ENCODE results near the gene CEACAM20.

- TF ChIP-seq CTCF (IDR thresholded peaks at IDR 0.05) (no peak), POLR2A (IDR thresholded peaks at IDR 0.05) (no peak)
These were observed 25.3 kb upstream of the CEACAM20 start for GRCh38 chr19:44554641-44555246.
